ENCODE measurements around the gene ELMOD2.

Gene ELMOD2

DNA sequence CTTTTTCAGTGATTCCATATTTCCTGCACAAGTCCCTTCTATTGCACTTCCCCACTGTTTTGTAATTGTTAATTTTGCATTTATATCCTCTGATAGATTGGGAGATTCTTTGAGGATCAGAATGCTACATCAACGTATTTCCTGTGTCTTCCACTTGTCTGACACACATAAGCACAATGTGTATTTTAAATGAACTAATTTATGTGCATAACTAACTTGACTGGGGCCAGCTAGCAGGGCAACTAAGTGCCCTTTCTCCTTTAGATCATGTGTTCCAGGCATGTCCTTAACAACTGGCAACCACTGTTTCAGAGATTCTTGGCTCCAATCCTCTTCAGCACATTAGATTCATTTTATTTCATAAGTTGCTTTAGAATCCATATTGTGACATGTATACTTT is 60.5 kb downstream of the ELMOD2 start:
- DNase-seq: no peak

DNA sequence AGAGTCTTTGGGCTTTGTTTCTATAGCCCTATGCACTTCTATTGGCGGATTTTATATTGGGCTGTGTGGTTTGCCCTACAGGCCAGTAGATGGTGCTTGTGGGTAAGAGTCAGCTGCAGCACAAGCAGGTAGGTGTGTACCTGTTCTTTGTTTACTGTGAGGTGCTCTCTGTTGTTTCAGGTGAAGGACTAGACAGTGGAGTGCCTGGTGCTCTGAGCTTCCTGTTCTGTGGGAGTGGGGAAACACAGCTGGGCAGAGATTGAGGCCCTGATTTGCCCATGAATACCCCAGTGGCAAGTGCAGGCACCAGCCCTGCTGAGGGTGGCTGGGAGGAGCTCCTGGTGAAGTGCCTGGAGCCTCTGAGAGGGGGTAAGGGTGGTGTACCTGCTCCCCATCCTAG is 71.1 kb downstream of the ELMOD2 start:
- DNase-seq: peak in 1 of 5 experiments; percentile 74

DNA sequence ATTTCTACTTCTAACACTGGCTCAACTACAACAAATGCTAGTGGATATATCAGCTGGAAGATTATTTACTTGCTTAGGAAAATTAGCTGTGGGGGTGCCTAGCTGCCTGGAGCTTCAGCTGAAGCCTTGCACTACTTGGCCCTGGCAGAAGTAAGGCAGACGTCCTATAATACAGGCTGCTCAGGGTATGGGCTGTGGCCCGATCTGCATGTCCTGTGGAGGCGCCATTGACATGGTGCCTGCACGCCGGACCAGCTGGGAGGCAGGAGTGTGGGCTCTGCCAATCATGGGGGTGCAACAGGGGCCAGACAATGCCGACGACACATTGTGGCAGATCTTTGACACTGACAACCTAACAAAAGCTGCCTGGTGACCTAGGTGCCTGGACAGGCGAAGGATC is 76.4 kb downstream of the ELMOD2 start:
- DNase-seq: no peak

DNA sequence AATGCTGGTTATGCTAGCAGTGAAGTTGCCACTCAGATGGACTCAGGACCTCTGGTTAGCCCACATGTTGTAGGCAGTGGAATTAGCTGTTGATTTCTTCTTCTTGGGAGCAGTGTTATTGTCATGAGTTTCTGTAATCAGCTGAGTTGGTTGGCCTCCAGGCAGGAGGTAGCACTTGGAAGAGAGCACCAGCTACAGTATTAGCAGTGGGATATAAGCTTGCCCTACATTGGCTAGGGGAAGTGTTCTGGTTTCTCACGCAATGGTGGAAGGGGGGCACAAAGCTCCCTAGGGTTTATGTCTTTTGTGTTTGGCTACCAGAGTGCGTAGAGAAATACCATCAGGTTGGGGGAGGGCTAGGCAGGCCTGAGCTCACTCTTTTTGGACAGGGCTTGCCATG is 78.7 kb downstream of the ELMOD2 start:
- no peak for DNase-seq

DNA sequence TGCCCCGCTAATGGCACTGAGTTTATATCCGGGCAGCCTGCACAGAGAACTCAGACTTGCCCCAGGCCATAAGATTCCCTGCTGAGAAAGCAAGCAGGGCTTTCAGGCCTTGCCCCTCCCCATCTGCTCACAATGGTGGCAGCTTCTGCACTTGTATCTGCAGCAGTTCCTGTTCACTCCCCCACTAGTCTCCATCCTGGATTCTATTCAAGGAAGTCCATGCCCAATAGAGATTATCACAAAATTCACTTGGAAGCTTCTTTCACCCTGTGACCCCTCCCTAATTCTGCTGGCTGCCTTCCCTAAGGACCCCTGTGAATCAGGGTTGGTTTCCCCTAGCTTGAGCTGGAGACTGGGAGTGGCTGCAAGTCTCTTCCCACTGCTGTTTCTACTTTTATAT is 79.3 kb downstream of the ELMOD2 start:
- DNase-seq: no peak

Data from T-helper 2 cell (primary cell).